ENCODE results near the gene PACS2. TPM values are rescaled to one million over a fixed set of nuclear protein-coding genes. Genes with fewer than 3 reads are reported as not detected.

PACS2 gene
- total and polyA plus RNA-seq, 2 experiments from 2014 or later = 41.1 to 54.5 TPM

GRCh38 chr14:105430565-105430964, 116.0 kb downstream of the PACS2 start:
- no peak for DNase-seq (ENCODE audit: low spot score)
- H2AFZ ChIP-seq = no peak overlapping the region
- TF ChIP-seq CTCF (IDR thresholded peaks at IDR 0.05; ENCODE audit: poor library complexity) (no peak), EZH2 (IDR thresholded peaks at IDR 0.05; ENCODE audit: borderline replicate concordance) (no peak), EZH2phosphoT487 (IDR thresholded peaks at IDR 0.05; ENCODE audit: low read depth, severe bottlenecking, unreplicated experiment) (no peak)
- peaks cover 3% of the 10 kb centered on the region for H4K20me1 ChIP-seq (ENCODE audit: insufficient read depth, poor library complexity, severe bottlenecking)
- no peaks in the 10 kb centered on the region for H3K9me3 ChIP-seq (ENCODE audit: low read depth)
- H3K4me2 ChIP-seq = no peak overlapping the region
- whole genome bisulfite sequencing (ENCODE audit: low lambda C conversion rate, missing lambda C conversion rate) = 84% methylated on average over 9 of the region's 9 CpGs
- no peak overlapping the region for H3K4me3 ChIP-seq
- H3K27ac ChIP-seq = no peak overlapping the region
- H3K9me2 ChIP-seq (replicated peaks; ENCODE audit: insufficient read depth) = no peaks in the 10 kb centered on the region
- peaks cover 88% of the 10 kb centered on the region for H3K79me2 ChIP-seq
- H3K27me3 ChIP-seq = no peaks in the 10 kb centered on the region
- no peaks in the 10 kb centered on the region for H3K36me3 ChIP-seq (replicated peaks; ENCODE audit: insufficient read depth, low read depth)
- H3K4me1 ChIP-seq (ENCODE audit: insufficient read depth) = peaks cover 4% of the 10 kb centered on the region

GRCh38 chr14:105431256-105431655, 116.7 kb downstream of the PACS2 start:
- H3K4me1 ChIP-seq (ENCODE audit: insufficient read depth) = peaks cover 4% of the 10 kb centered on the region
- DNase-seq (ENCODE audit: low spot score) = no peak
- H3K4me3 ChIP-seq = no peak overlapping the region
- H3K36me3 ChIP-seq (replicated peaks; ENCODE audit: insufficient read depth, low read depth) = no peaks in the 10 kb centered on the region
- no peak overlapping the region for H2AFZ ChIP-seq
- H3K9me2 ChIP-seq (replicated peaks; ENCODE audit: insufficient read depth) = no peaks in the 10 kb centered on the region
- no peaks in the 10 kb centered on the region for H3K9me3 ChIP-seq (ENCODE audit: low read depth)
- TF ChIP-seq CTCF (IDR thresholded peaks at IDR 0.05; ENCODE audit: poor library complexity) (no peak), EZH2phosphoT487 (IDR thresholded peaks at IDR 0.05; ENCODE audit: low read depth, severe bottlenecking, unreplicated experiment) (no peak), EZH2 (IDR thresholded peaks at IDR 0.05; ENCODE audit: borderline replicate concordance) (no peak)
- peaks cover 4% of the 10 kb centered on the region for H4K20me1 ChIP-seq (ENCODE audit: insufficient read depth, poor library complexity, severe bottlenecking)
- WGBS (ENCODE audit: low lambda C conversion rate, missing lambda C conversion rate) = 100% methylated on average over 1 of the region's 1 CpG
- no peaks in the 10 kb centered on the region for H3K27me3 ChIP-seq
- H3K79me2 ChIP-seq = peaks cover 90% of the 10 kb centered on the region
- H3K27ac ChIP-seq = peak overlapping the region; percentile 58
- H3K4me2 ChIP-seq = no peak overlapping the region

- no peaks in the 10 kb centered on the region for H3K27me3 ChIP-seq
- H3K9me3 ChIP-seq (ENCODE audit: low read depth) = no peaks in the 10 kb centered on the region
- TF ChIP-seq EZH2phosphoT487 (IDR thresholded peaks at IDR 0.05; ENCODE audit: low read depth, severe bottlenecking, unreplicated experiment) (no peak), EZH2 (IDR thresholded peaks at IDR 0.05; ENCODE audit: borderline replicate concordance) (no peak), CTCF (IDR thresholded peaks at IDR 0.05; ENCODE audit: poor library complexity) (no peak)
- H2AFZ ChIP-seq = no peak overlapping the region
- H3K4me2 ChIP-seq = no peak overlapping the region
- no peak overlapping the region for H3K4me3 ChIP-seq
- peaks cover 4% of the 10 kb centered on the region for H3K4me1 ChIP-seq (ENCODE audit: insufficient read depth)
- no peaks in the 10 kb centered on the region for H3K36me3 ChIP-seq (replicated peaks; ENCODE audit: insufficient read depth, low read depth)
- H3K9me2 ChIP-seq (replicated peaks; ENCODE audit: insufficient read depth) = no peaks in the 10 kb centered on the region
- peaks cover 89% of the 10 kb centered on the region for H3K79me2 ChIP-seq
- H4K20me1 ChIP-seq (ENCODE audit: insufficient read depth, poor library complexity, severe bottlenecking) = peaks cover 18% of the 10 kb centered on the region
- no peak overlapping the region for H3K27ac ChIP-seq
- no peak for DNase-seq (ENCODE audit: low spot score)
- WGBS (ENCODE audit: low lambda C conversion rate, missing lambda C conversion rate) = 93% methylated on average over 12 of the region's 12 CpGs
Measured at GRCh38 chr14:105432657-105433056, 118.1 kb downstream of the PACS2 start.

- Histone ChIP-seq H2AFZ (no peak overlapping the region), H3K9me2 (replicated peaks; ENCODE audit: insufficient read depth) (no peaks in the 10 kb centered on the region), H3K79me2 (peaks cover 90% of the 10 kb centered on the region), H3K36me3 (replicated peaks; ENCODE audit: insufficient read depth, low read depth) (no peaks in the 10 kb centered on the region), H3K9me3 (ENCODE audit: low read depth) (no peaks in the 10 kb centered on the region), H3K27me3 (no peaks in the 10 kb centered on the region), H3K4me3 (no peak overlapping the region), H3K27ac (no peak overlapping the region), H4K20me1 (ENCODE audit: insufficient read depth, poor library complexity, severe bottlenecking) (peaks cover 19% of the 10 kb centered on the region), H3K4me1 (ENCODE audit: insufficient read depth) (peaks cover 4% of the 10 kb centered on the region), H3K4me2 (no peak overlapping the region)
- WGBS (ENCODE audit: low lambda C conversion rate, missing lambda C conversion rate) = 85% methylated on average over 17 of the region's 17 CpGs
- no peak for TF ChIP-seq CTCF (IDR thresholded peaks at IDR 0.05; ENCODE audit: poor library complexity)
- TF ChIP-seq EZH2phosphoT487 (IDR thresholded peaks at IDR 0.05; ENCODE audit: low read depth, severe bottlenecking, unreplicated experiment) = no peak
- no peak for DNase-seq (ENCODE audit: low spot score)
Measured at GRCh38 chr14:105433161-105433605, 118.6 kb downstream of the PACS2 start.
